GM19328 (cell line): ENCODE data around the gene CTNNA2.

ENCODE experiments used
- ATAC-seq: cut with Tn5 transposase; IDR thresholded peaks from one replicate; pipeline ENCODE4 v1.9.1; 2021; ENCODE audit warnings: mild to moderate bottlenecking, moderate library complexity; ENCODE audit not compliant: unreplicated experiment

CTNNA2 gene

DNA sequence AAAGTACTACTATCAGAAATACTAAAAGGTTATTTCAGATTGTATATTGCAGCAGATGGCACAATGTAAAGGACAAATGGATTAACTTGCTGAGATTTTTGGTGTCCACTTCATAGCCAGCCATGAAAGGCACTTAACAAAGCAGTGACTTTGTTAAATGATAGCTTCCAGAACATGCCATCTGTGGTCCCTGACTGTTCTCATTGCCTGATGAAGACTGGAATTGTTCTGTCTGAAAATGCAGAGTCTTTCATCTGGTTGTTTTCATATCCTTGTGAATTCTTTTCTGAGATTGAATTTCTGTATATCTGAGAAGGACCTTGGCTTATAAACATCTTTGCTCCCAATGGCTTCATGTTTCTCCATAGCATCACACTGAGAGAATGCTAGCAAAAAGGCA, 836.1 kb downstream of the CTNNA2 start:
- no peak for ATAC-seq

DNA sequence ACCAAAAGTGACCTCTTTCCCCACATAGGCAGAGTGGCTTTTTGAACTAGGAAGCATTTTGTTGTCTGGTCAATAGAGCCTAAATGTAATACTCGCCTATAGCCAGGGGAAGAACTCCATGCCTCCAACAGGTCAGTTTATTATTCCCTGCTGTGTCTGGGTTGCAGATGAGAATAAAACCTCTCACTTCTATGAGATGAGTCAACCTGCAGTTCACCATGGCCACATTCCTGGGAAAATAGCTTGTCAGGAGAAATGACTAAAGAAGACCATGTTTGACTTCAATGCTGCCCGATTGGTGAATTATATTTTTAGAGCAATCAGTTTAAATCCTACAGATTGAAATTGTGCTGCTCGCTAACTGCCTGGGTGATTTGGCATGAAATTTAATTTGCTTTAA, 838.4 kb downstream of the CTNNA2 start:
- ATAC-seq, result no peak

DNA sequence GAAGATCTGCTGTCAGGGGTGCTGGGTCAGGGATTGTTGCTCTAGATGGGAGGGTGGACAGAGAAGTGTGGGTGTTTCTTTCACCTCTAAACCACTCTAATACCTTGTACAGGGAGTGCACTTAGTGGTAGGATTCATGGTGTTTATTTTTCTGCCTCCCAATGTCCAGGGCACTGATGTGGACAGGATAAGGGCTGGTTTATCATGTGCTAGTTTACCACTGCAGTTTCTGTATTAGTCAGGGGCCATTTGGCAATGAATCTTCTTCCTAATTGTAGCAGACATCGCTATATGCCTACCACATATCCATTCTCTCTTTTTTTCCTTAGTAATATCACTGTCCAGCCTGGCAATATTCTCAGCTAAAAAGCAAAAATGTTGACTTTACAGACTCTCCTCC, 842.0 kb downstream of the CTNNA2 start:
- ATAC-seq, result no peak

DNA sequence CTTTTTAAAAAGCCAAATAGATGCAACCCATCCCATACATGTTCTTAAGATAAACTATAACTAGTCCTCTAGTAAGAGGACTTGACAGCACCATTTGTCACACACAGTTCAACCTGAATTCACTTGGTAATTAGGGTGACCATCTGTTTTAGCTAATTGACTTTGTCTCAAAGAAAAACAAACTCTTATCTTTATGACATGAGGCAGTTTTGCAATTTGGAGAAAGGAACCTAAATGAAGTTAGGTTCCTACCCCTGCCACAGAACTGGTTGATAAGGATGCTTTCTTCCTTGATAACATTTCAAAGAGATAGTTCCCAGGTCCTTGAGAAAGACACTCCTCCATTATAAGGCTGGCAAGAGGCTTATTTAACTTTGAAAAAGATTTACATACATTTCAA, 849.1 kb downstream of the CTNNA2 start:
- no peak for ATAC-seq

DNA sequence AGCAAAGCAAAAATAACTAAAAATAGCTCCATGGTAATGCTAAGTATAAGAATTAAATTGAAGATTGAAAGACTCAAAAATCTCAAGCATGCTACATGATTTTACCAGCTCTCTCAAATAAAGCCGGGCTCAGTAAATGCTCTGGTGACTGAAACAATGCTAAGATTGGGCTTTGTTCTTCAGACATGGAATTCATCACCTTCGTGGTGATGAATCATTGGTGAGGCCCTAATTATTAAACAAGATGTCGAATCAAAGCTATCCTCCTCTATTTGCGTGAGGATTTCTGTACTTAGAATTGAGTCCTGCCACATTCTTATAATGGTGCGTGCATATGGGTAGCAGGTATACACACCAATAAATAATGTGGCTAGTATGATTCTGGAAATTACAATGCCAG, 850.5 kb downstream of the CTNNA2 start:
- ATAC-seq, result no peak

DNA sequence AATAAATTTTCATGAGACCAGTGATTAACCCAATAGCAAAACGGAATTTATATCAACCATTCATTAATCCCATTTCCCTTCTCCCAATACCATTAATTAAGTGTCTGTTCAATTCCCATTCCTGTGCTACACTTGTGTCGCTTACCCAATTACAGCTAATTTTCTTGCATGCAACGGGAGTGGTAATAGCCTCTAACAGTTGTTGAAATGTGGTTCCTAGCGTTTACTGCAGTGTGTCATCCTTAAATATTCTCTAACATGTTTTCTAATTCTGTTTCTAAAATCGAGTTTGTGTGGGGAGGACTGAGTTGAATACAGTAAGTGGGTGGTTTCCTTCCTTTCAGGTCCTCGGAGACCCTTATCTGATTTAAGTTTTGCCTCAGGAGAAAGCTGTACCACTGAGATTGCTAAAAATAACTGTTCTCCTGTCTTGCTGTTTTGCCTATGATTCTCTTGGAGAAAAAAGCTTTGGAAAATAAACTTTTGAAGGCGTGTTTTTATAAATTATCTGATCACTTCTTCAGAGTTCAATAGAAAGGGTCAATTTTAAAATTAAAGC, 851.0 kb downstream of the CTNNA2 start:
- ATAC-seq, result no peak

DNA sequence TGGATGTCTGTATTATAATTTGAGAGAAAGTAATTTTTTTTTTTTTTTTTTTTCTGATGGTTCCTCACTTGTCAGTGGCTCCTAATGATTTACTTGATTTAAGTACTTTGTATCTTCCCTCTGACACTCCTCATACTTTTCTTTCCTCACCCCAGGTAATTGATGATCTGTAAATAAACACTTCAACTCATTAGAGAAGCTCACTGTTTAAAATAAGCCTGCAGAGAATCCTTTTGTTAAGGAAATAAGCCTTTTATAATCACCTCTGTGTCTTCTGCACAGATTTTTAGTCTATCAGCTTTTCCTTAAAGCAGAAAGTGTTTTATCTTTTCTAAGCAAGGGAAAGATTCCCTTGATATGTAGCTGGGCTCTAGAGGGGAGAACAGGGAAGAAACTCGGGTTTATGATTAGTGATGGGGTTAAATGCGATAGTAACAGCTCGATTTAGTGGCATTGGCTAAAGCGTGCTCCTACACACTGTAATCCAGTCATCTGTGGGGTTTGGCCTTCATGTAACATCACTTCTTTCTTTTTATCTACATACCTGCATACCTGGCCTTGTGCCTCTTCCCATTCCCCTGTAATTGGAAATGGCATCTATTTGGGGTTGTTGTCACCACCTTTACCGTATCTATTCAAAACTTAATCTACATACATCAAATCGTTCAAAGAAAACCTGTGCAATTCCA, 851.8 kb downstream of the CTNNA2 start:
- no peak for ATAC-seq

DNA sequence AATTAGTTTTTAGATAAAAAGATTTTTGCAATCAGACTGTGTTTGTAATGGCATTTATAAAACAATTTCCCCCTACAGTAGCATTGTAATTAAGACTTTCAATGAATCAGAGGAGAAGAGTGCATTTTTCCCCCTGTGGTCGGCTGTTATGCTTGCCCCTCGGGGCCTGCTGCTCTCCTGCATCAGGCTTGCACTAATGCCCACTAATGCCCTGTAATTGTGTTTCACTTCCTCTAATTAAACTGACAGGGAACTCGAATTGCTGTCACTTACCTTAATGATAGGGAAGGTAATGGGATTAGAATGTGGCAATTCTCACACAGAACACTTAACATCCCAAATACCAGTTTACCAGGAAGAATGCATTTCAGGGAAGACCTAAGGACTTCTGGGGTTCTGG, 852.9 kb downstream of the CTNNA2 start:
- ATAC-seq, result no peak

DNA sequence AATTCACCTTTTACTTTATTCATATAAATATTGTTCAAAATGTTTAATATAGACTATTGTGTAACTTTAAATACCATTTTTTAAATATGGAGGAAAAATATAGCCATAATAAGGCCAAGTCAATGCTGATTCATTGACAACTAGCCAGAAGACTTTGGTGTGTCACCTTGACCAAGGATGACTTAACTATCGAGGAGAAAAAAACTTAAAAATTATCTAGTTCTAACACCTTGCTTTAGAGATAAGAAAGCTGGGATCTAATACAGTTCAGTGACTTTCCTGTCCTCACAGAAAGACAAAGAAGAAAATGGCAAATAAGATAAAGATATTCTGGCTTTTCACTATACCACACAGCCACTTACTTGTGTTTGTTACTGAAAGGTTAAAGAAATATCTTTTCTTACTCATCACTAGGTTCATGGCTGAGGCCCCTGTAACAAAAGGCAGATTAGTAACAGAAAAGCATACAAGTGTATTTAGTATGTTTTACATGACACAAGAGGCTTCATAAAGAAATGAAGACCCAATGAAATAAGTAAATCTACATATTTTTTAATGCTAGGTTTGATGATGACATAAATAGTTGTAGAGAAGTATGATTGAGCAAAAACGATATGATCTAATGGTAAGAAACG, 857.6 kb downstream of the CTNNA2 start:
- ATAC-seq, result no peak

DNA sequence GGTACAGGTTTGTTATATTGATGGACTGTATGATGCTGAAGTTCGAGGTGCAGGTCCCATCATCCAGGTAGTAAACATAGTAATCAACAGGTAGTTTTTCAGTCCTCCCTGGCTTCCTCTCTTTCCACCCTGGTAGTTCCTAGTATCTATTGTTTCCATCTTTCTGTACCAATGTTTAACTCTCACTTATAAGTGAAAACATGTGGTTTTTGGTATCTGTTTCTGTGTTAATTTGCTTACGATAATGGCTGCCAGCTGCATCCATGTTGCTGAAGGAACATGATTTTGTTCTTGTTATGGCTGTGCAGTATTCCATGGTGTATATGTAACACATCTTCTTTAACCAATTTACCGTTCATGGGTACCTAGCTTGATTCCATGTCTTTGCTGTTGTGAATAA, 861.3 kb downstream of the CTNNA2 start:
- no peak for ATAC-seq

DNA sequence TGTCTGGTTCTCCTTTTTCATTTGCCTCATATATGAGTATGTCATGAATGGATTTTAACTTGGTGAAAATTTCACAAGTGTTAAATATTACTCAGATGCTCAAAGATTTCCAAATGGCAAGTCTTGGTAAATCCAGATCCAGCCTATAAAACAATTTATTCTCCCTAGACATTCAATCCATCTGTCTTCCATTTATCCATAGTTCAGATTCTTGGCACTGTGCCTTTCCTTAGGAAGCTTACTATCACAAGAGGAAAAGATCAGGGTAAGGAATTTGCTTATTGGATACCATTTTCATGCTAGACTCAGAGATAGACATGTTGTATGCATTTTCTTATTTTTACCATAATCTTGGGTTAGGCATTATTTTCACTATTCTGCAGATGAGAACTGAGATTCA, 864.2 kb downstream of the CTNNA2 start:
- ATAC-seq, result no peak

DNA sequence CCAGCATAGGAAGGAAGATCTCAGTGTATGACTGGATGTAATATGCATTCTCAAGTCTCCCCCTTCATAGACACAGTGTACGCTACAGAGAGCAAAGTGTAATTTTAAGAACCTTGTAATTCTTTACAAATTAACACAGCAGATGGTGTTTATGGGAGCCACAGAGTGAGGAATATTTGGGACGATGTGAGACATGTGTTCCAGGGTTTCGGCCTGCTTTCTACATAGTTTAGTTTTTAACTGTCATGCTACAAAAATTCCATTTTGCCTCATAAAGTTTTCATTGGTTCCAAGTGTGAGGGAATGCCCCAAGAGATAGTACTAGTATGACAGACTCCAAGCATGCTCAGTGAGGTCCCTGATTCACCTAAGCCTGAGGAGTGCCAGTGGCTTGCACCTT, 867.9 kb downstream of the CTNNA2 start:
- ATAC-seq, result no peak

DNA sequence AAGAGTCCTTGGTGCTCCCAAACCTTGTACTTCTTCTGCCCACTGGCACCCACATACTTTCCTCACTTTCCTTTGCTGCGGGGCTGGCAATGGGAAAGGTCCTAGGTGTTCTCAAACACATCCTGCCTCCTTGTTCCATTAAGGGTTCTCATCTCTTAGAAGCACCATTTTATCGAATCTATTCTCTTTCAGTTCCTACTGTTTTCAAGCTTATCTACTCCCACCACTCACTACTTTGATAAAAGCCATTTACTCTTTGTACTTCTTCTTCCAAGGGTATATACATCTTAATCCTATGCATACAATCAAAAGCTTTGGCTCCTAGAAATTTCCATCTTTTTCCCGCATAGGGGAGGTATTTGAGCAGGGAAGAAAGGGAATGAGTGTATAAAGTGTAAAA, 868.8 kb downstream of the CTNNA2 start:
- no peak for ATAC-seq

DNA sequence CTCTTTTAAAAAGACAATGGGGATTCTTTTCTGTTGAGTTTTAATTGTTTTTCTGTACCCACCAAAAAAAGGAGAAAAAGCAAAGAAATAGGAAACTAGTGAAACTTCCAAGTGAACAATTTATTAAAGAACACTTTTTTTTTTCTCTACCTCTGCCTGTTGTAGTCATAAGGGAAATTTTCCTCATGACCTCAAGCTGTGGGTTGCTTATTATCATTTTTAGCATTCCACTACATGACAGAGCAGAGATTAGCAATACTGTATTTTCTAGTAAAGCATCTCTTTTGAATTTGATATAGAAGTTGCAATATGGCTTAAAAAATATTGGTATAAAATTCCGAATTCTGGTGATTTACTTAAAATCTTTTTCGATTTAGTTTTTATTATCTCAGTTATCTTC, 879.6 kb downstream of the CTNNA2 start:
- no peak for ATAC-seq

DNA sequence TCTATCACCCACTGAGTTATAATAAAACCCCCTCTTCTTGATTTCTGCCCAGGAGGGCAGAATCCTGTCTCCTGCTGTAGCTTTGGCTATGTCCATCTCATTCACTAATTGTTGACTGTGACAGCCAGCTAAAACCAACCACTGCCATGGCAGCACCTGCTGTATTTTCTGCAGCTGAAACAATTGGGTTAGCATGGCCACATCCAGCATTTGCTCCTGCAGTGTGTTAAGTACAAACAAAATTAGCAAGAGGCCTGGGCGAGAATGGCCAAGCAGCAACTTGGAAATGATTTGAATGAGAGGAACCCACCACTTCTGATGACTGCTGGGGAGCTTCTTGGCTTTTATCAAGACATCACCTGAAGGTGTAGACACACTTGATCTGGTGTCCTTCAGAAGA, 881.1 kb downstream of the CTNNA2 start:
- no peak for ATAC-seq

DNA sequence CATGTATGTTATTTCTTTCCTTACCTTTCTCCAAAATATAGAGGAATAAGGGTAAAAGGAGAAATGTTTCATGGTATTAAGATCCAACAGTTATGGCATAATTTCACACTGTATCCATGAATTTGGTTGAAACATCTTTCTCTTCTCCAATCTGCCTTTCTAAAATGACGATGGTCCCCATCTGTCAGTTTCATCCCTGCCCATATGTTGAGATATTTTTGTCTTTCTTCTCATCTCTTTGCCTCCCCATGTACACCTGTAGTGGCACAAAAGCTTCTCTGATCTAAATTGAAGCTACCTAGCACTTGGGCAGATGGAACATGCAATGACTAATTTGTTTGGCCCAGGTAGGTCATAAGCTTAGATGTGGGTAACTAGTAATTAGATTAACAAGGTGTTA, 882.4 kb downstream of the CTNNA2 start:
- no peak for ATAC-seq

DNA sequence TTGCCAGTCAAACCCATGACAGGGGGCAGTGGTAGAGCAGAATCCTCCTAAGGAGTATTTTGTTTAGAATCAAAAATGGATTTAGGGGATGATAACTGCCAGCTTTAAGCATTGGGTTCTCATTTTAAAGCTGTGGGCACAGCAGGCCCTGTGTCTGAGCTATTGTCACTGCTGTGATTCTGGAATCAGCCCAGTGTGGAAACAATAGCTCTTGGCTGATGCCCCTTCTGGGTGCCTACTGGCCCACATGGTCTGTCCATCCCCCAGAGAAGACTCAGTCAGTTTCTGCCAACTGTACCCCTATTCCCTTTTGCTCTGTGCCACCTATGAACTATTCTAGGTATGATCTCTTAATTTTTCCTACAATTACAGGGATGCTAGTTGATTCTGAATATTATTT, 883.4 kb downstream of the CTNNA2 start:
- no peak for ATAC-seq

DNA sequence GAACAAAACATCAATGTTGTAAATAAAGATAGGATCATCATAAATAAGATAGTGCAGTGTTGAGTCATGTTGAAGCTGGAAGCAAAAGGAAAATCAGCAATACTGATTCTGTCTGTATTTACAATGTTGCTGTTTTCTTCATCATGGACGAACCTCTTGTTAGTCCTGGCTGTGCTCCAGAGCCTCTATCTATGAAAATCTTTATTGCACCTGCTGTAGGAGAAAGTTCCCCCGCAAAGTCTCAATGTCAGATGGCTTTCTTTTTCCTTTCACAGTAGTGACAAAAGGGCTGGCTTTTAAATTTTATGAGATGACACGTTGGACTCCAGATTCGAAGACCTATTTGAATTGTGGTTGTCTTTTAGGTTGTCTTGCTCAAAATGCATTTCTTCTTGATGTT, 890.2 kb downstream of the CTNNA2 start:
- no peak for ATAC-seq

DNA sequence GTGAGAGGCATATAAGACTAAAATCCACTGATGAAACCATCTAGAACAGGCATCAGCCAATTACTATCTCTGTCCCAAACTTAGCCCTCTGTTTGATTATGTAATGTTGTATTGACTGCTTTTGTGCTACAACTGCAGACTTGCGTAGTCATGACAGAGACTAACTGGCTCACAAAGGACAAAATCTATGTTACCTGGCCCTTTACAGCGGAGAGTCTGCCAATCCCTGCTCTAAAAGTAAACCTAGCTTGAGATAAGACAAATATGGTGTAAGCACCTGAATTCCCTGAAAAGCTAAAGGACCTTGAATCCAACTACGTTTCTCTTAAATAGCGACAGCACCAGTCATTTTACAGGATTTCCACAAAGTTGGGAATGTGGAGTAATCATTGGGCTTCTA, 894.5 kb downstream of the CTNNA2 start:
- ATAC-seq, result no peak

DNA sequence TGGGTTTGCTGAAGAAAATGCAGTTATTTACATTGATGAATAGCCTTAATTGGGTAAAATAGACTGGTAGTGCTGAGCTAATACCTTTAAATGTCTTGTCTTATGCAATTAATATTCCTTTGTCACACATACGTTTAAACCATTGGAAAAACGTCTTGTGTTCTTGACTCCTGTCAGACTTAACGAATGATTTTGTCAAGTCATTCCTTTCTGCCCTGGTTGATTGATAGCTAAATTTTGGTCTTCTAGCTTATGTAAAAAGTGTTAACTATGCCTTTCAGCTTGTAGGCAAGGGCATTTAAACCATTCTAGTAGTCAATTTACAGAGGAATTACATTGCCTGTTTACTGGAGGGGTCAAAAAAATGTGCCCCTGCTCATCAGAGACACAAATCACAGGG, 897.5 kb downstream of the CTNNA2 start:
- no peak for ATAC-seq

DNA sequence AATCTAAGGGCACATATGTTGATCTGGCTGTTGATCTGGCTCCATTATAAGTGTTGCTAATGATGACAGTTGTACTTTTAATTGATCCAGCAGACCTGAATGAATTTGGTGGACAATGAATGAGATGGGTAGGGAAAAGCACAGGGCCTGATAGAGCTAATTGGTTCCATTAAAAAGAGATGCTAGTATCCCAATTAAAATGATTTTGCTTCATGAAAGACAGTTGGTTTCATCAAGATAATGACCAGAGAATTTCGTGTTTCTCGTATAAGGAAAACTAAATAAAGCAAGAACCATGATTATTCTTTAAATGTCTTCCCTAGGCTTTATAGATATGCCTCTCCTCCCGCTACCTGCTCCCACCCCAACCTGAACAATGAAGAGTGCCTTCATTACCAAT, 900.3 kb downstream of the CTNNA2 start:
- no peak for ATAC-seq

DNA sequence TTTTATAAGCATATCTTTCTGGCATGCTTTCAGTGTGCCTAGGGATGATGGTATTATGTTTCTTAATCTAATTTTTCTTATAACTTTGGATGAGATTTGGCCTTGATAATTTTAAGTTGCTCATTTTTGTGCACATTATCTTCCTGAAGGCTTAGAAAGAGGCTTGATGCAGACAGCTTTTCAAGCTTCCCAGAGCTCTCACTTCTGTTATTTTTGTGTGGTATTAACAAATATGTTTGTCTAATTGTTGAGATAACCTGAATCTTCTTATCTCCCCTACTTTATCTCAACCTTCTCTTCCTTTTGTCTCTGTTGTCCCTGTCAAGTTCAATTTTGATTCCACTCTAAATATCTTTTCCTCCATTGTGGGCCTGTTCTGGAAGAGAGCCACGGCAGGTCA, 904.9 kb downstream of the CTNNA2 start:
- no peak for ATAC-seq
